Sigmoid colon (tissue), 7 donors: ENCODE results near the gene ZBTB1. TPM values are rescaled to one million over a fixed set of nuclear protein-coding genes. Genes with fewer than 3 reads are reported as not detected.
"Not testable (repeated sequence)": the region's sequence is repeated elsewhere in the genome, so short reads cannot be mapped to it uniquely, and the experiment has no call there.

Source experiments
- DNase-seq: peaks from one replicate; pipeline ENCODE4 v3.0.0-alpha.2; 2019
- H3K27ac ChIP-seq, 4 donors: fragments of 200-600 bp; sonication (generic); one replicate each; pipeline ENCODE4 v1.5.1; 2016 to 2019; ENCODE audit warnings: mild to moderate bottlenecking in 1 of 4
- H3K27me3 ChIP-seq, 3 donors: fragments of 200-600 bp; sonication (generic); one replicate each; pipeline ENCODE4 v1.5.1; 2019; ENCODE audit warnings: mild to moderate bottlenecking in 1 of 3
- H3K36me3 ChIP-seq, 4 donors: fragments of 200-600 bp; sonication (generic); one replicate each; pipeline ENCODE4 v1.5.1; 2016 to 2019
- H3K4me1 ChIP-seq, 4 donors: fragments of 200-600 bp; sonication (generic); one replicate each; pipeline ENCODE4 v1.5.1; 2017 to 2019
- H3K4me3 ChIP-seq, 4 donors: fragments of 200-600 bp; sonication (generic); one replicate each; pipeline ENCODE4 v1.5.1; 2017 to 2019; ENCODE audit warnings: mild to moderate bottlenecking in 2 of 4, moderate library complexity in 1 of 4
- H3K9me3 ChIP-seq, 4 donors: fragments of 200-600 bp in 3 of 4; sonication (generic) in 3 of 4; one replicate each; pipeline versions ENCODE4 v1.5.1 to v1.6.1; 2013 to 2019
- CTCF ChIP-seq, 4 experiments: fragments of 450-650 bp in 3 of 4; fragments of 200-600 bp in 1 of 4; IDR thresholded peaks; one replicate each; pipeline ENCODE4 v1.5.1; 2016 to 2019; ENCODE audit warnings: antibody characterized with exemption in 4 of 4, mild to moderate bottlenecking in 3 of 4, moderate library complexity in 2 of 4
- EP300 ChIP-seq, 4 donors: sonication (generic); formaldehyde crosslinking; IDR thresholded peaks; one replicate each; pipeline ENCODE4 v1.6.1; 2017; ENCODE audit warnings: antibody characterized with exemption in 4 of 4
- POLR2A ChIP-seq, 2 donors: fragments of 450-650 bp; IDR thresholded peaks; one replicate each; pipeline ENCODE4 v1.6.1; 2016; ENCODE audit warnings: antibody characterized with exemption in 2 of 2, mild to moderate bottlenecking in 2 of 2, moderate library complexity in 2 of 2
- POLR2AphosphoS5 ChIP-seq, 4 donors: sonication (generic); formaldehyde crosslinking; IDR thresholded peaks; one replicate each; pipeline ENCODE4 v1.6.1; 2017; ENCODE audit warnings: antibody characterized with exemption in 4 of 4
- WGBS, 2 donors: extraction: QIAGEN DNeasy Blood & Tissue Kit; methylation state at CpG; one replicate each; pipeline ENCODE4 v1.1.7; 2013; 5-methylcytosine and 5-hydroxymethylcytosine counted together
- intact Hi-C: fragments of 100-400 bp; cut with DNase I; formaldehyde crosslinking; loops from one replicate; pipeline ENCODE4 v1.15.1; 2023
- polyA plus RNA-seq, 3 donors: library from polyadenylated mRNA; stranded (reverse); fragments of 200-250 nt; gene quantifications; one replicate each; pipeline ENCODE4 v1.2.3, GENCODE V29; 2013
- total RNA-seq, 4 donors: library from RNA; depleted of rRNA; stranded (reverse); fragments of >200 nt; gene quantifications; one replicate each; pipeline ENCODE4 v1.1.0, GENCODE V29; 2016
- donor health status: healthy with polysubstance abuse.
- donor health status: Bipolar disorder and iron deficiency.
- donor health status: healthy.

ZBTB1 gene
- total and polyA plus RNA-seq, 7 donors, result 6.0 to 52.9 (median 37.2) TPM

- intact Hi-C loops, result no loop called here
- Histone ChIP-seq H3K4me3 (no peak overlapping the region), H3K27ac (peak overlapping the region; percentile 24 to 59 (median 50)), H3K4me1 (peaks cover 0 to 23% (median 15%) of the 10 kb centered on the region in 4 donors), H3K27me3 (no peaks in the 10 kb centered on the region), H3K9me3 (no peaks in the 10 kb centered on the region), H3K36me3 (no peaks in the 10 kb centered on the region)
- WGBS, 2 donors, result 91 to 92% methylated on average over 1 of the region's 1 CpG
- TF ChIP-seq POLR2AphosphoS5 (IDR thresholded peaks at IDR 0.05), result no peak
- no peak for TF ChIP-seq CTCF (IDR thresholded peaks at IDR 0.05)
- TF ChIP-seq EP300 (IDR thresholded peaks at IDR 0.05), result no peak
- TF ChIP-seq POLR2A (IDR thresholded peaks at IDR 0.05), result no peak
- DNase-seq, result no peak
Measured at GRCh38 chr14:64549016-64549415, 44.4 kb downstream of the ZBTB1 start.

GRCh38 chr14:64549791-64550620 is 45.4 kb downstream of the ZBTB1 start, which contains the start of gene PPP1R36:
TSS of gene PPP1R36 (plus strand) at chr14:64549961. CDS start at chr14:64549998, 37 bp downstream.
- Histone ChIP-seq H3K4me3 (peak within 1 kb of the TSS; percentile 6 to 42 (median 33)), H3K36me3 (no peaks in the 10 kb centered on the region), H3K27me3 (no peaks in the 10 kb centered on the region), H3K4me1 (peaks cover 0 to 23% (median 11%) of the 10 kb centered on the region in 4 donors), H3K27ac (peak within 1 kb of the TSS; percentile 45 to 59 (median 50)), H3K9me3 (no peaks in the 10 kb centered on the region)
- 2 to 6% methylated on average over 54 of the region's 54 CpGs for WGBS, 2 donors
- TF ChIP-seq POLR2AphosphoS5 (IDR thresholded peaks at IDR 0.05) (no peak), EP300 (IDR thresholded peaks at IDR 0.05) (no peak), POLR2A (IDR thresholded peaks at IDR 0.05) (no peak)
- intact Hi-C loops, result no loop called here
- peak; percentile 70 for DNase-seq

GRCh38 chr14:64550621-64551333 is 46.2 kb downstream of the ZBTB1 start:
- 19 to 53% methylated on average over 7 of the region's 7 CpGs for WGBS, 2 donors

GRCh38 chr14:64554556-64554955 is 50.0 kb downstream of the ZBTB1 start:
- no peak overlapping the region for H3K27ac ChIP-seq
- H3K4me3 ChIP-seq, result no peak overlapping the region
- H3K9me3 ChIP-seq, result no peaks in the 10 kb centered on the region
- no peak for DNase-seq
- no peaks in the 10 kb centered on the region for H3K27me3 ChIP-seq
- no peaks in the 10 kb centered on the region for H3K36me3 ChIP-seq
- 21 to 67% methylated on average over 4 of the region's 4 CpGs for WGBS, 2 donors
- intact Hi-C loops, result no loop called here
- peaks cover 0 to 11% (median 5%) of the 10 kb centered on the region in 4 donors for H3K4me1 ChIP-seq
- TF ChIP-seq POLR2AphosphoS5 (IDR thresholded peaks at IDR 0.05), result no peak
- no peak for TF ChIP-seq EP300 (IDR thresholded peaks at IDR 0.05)
- TF ChIP-seq POLR2A (IDR thresholded peaks at IDR 0.05), result no peak
- no peak for TF ChIP-seq CTCF (IDR thresholded peaks at IDR 0.05)

More at GRCh38 chr14:64550621-64551333, 46.2 kb downstream of the ZBTB1 start:
- TF ChIP-seq EP300 (IDR thresholded peaks at IDR 0.05) (no peak), POLR2A (IDR thresholded peaks at IDR 0.05) (no peak), CTCF (IDR thresholded peaks at IDR 0.05) (no peak), POLR2AphosphoS5 (IDR thresholded peaks at IDR 0.05) (no peak)
- Histone ChIP-seq H3K36me3 (no peaks in the 10 kb centered on the region), H3K27ac (peak overlapping the region in 2 of 4 donors; percentile 8 to 59), H3K27me3 (no peaks in the 10 kb centered on the region), H3K4me1 (peaks cover 0 to 18% (median 11%) of the 10 kb centered on the region in 4 donors), H3K9me3 (no peaks in the 10 kb centered on the region), H3K4me3 (no peak overlapping the region)
- intact Hi-C loops, result no loop called here
- no peak for DNase-seq

GRCh38 chr14:64556526-64556925 is 52.0 kb downstream of the ZBTB1 start:
- no peaks in the 10 kb centered on the region for H3K36me3 ChIP-seq
- WGBS, 2 donors, result 96 to 99% methylated on average over 5 of the region's 5 CpGs
- no peak for DNase-seq
- no peaks in the 10 kb centered on the region for H3K27me3 ChIP-seq
- no peak overlapping the region for H3K27ac ChIP-seq
- H3K4me1 ChIP-seq, result no peaks in the 10 kb centered on the region
- H3K4me3 ChIP-seq, result no peak overlapping the region
- intact Hi-C loops, result no loop called here
- no peak for TF ChIP-seq POLR2AphosphoS5 (IDR thresholded peaks at IDR 0.05)
- no peak for TF ChIP-seq EP300 (IDR thresholded peaks at IDR 0.05)
- TF ChIP-seq CTCF (IDR thresholded peaks at IDR 0.05), result no peak
- TF ChIP-seq POLR2A (IDR thresholded peaks at IDR 0.05), result no peak
- H3K9me3 ChIP-seq, result no peaks in the 10 kb centered on the region

GRCh38 chr14:64558216-64558615 is 53.6 kb downstream of the ZBTB1 start:
- H3K9me3 ChIP-seq, H3K27me3 ChIP-seq, H3K36me3 ChIP-seq, H3K4me1 ChIP-seq, intact Hi-C loops, H3K27ac ChIP-seq, H3K4me3 ChIP-seq, DNase-seq: not testable (repeated sequence)
- 95 to 97% methylated on average over 2 of the region's 2 CpGs for WGBS, 2 donors
